HepG2 (cell line): Measurements from ENCODE around the gene SMPD1. TPM values are rescaled to one million over a fixed set of nuclear protein-coding genes. Genes with fewer than 3 reads are reported as not detected.

Experiments
- ATF2 ChIP-seq: sonication (generic); formaldehyde crosslinking; IDR thresholded peaks from 2 replicates; pipeline ENCODE4 v1.4.0; 2020; ENCODE audit warnings: missing genetic modification reagents
- FOXA1 ChIP-seq, 2 experiments: fragments of 450-650 bp in 1 of 2; sonication (generic) in 1 of 2; formaldehyde crosslinking in 1 of 2; IDR thresholded peaks; 2 replicates each; pipeline versions ENCODE4 v1.4.0 to v1.6.1; 2016 to 2020; ENCODE audit warnings: missing genetic modification reagents in 1 of 2
- KDM6A ChIP-seq: IDR thresholded peaks from 2 replicates; pipeline ENCODE4 v1.6.1; 2016; ENCODE audit warnings: low read depth
- KMT2A ChIP-seq: sonication (generic); formaldehyde crosslinking; IDR thresholded peaks from 2 replicates; pipeline ENCODE4 v1.4.0; 2020; ENCODE audit warnings: missing genetic modification reagents
- MIER2 ChIP-seq: IDR thresholded peaks from 2 replicates; pipeline ENCODE4 v1.6.1; 2016; ENCODE audit warnings: missing biosample characterization, missing genetic modification reagents
- MIER3 ChIP-seq: IDR thresholded peaks from 2 replicates; pipeline ENCODE4 v1.6.1; 2016; ENCODE audit warnings: missing compliant biosample characterization, borderline replicate concordance
- NR2F6 ChIP-seq, 2 experiments: IDR thresholded peaks; 2 replicates each; pipeline ENCODE4 v1.6.1; 2016; ENCODE audit warnings: antibody characterized with exemption in 1 of 2, mild to moderate bottlenecking in 1 of 2
- PITX1 ChIP-seq: sonication (generic); formaldehyde crosslinking; IDR thresholded peaks from 2 replicates; pipeline ENCODE4 v1.5.1; 2020; ENCODE audit warnings: mild to moderate bottlenecking, missing genetic modification reagents
- SMARCC2 ChIP-seq: fragments of 450-650 bp; IDR thresholded peaks from 2 replicates; pipeline ENCODE4 v1.6.1; 2017; ENCODE audit warnings: antibody characterized with exemption, mild to moderate bottlenecking
- TBX3 ChIP-seq: fragments of 450-650 bp; IDR thresholded peaks from 2 replicates; pipeline ENCODE4 v1.6.1; 2017; ENCODE audit warnings: antibody characterized with exemption, mild to moderate bottlenecking, inconsistent platforms, borderline replicate concordance
- ZNF124 ChIP-seq: sonication (generic); formaldehyde crosslinking; IDR thresholded peaks from 2 replicates; pipeline ENCODE4 v1.4.0; 2020; ENCODE audit warnings: missing genetic modification reagents
- ZNF501 ChIP-seq: sonication (generic); formaldehyde crosslinking; IDR thresholded peaks from 2 replicates; pipeline ENCODE4 v1.5.1; 2020; ENCODE audit warnings: mild to moderate bottlenecking, moderate library complexity, missing genetic modification reagents
- ZNF512B ChIP-seq: sonication (generic); formaldehyde crosslinking; IDR thresholded peaks from 2 replicates; pipeline ENCODE4 v1.5.1; 2020; ENCODE audit warnings: missing genetic modification reagents, mild to moderate bottlenecking, borderline replicate concordance
- ZNF616 ChIP-seq: sonication (generic); formaldehyde crosslinking; IDR thresholded peaks from 2 replicates; pipeline ENCODE4 v1.5.0; 2020; ENCODE audit warnings: low read depth, mild to moderate bottlenecking, missing genetic modification reagents
- polyA plus RNA-seq, 8 experiments: library from polyadenylated mRNA; depleted of rRNA in 3 of 8; stranded (reverse) in 7 of 8; unstranded in 1 of 8; fragments of >200 nt; fragmentation: Illumina TruSeq in 4 of 8; extraction: Trizol in 4 of 8; gene quantifications; 2 replicates each; pipeline versions ENCODE4 v1.2.1 to v1.2.3, GENCODE V29; 2011 to 2016; ENCODE audit warnings: low read depth in 4 of 8, missing spikeins in 1 of 8, mixed read lengths in 1 of 8; ENCODE audit not compliant: insufficient read depth in 1 of 8
- total RNA-seq, 5 experiments: library from RNA; depleted of rRNA; stranded (reverse); fragments of >200 nt; fragmentation: Illumina TruSeq; extraction: Trizol; gene quantifications; 2 replicates each; pipeline ENCODE4 v1.2.3, GENCODE V29; 2016; ENCODE audit warnings: low read depth in 1 of 5
- TF ChIP-seq, protein P1 (sequence below): sonication (generic); formaldehyde crosslinking; IDR thresholded peaks from 2 replicates; pipeline ENCODE4 v1.4.0; 2020; ENCODE audit warnings: missing genetic modification reagents, borderline replicate concordance
- TF ChIP-seq, protein P2 (sequence below): sonication (generic); formaldehyde crosslinking; IDR thresholded peaks from 2 replicates; pipeline ENCODE4 v1.4.0; 2020; ENCODE audit warnings: missing genetic modification reagents

The SMPD1 gene
- total and polyA plus RNA-seq, 2 of the 13 experiments (the other 11 are each of a cell fraction or from before 2014, with no cell fraction given): 6.3 to 8.4 TPM

DNA sequence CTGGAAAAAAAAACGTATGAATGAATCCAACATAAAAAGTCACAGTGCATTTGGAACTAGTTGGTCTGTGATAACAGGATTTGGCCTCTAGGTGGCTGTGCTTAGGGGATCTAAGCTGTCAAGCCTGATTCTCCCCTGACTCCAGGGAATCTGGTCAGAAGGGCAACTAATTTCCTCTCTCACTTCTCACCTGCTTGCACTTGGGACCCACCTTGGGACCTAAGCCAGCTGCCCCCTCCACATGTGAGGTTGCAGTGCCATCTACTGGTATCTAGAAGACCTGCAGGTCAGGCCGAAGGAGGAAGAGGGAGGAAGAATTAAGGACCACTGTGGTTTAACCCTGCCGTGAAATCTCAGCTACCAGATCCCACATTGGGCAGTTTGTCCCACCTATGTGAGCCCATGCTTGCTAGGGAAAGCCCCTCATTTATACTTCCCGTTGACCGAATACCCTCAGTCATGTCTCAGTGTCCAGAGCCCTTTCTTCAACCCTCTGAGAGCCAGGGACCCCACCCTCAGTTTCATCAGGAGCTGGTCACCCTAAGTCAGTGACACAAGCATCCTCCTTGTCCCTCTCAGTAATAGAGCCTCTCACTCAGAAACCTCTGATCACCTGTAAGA is 36.8 kb upstream of the SMPD1 start (continued):
- TF ChIP-seq, protein P1, sequence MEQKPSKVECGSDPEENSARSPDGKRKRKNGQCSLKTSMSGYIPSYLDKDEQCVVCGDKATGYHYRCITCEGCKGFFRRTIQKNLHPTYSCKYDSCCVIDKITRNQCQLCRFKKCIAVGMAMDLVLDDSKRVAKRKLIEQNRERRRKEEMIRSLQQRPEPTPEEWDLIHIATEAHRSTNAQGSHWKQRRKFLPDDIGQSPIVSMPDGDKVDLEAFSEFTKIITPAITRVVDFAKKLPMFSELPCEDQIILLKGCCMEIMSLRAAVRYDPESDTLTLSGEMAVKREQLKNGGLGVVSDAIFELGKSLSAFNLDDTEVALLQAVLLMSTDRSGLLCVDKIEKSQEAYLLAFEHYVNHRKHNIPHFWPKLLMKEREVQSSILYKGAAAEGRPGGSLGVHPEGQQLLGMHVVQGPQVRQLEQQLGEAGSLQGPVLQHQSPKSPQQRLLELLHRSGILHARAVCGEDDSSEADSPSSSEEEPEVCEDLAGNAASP (CRISPR knock-in tag): peak; percentile 63
- peak; percentile 83 for TF ChIP-seq MIER2
- peak; percentile 92 for TF ChIP-seq TBX3
- peak; percentile 89 for TF ChIP-seq PITX1 (CRISPR knock-in tag)
- peak; percentile 48; the same call in 1 of the 2 replicates for TF ChIP-seq ZNF124 (CRISPR knock-in tag)
- TF ChIP-seq SMARCC2: no peak
- no peak for TF ChIP-seq KDM6A (CRISPR knock-in tag)
- no peak for TF ChIP-seq FOXA1 (IDR thresholded peaks at IDR 0.05)
- 0 out of 2 replicates have a peak, but pooled peaks have one; percentile 9 for TF ChIP-seq FOXA1 (CRISPR knock-in tag; IDR thresholded peaks at IDR 0.05)
- TF ChIP-seq ZNF512B (CRISPR knock-in tag): peak; percentile 72; the same call in 1 of the 2 replicates
- TF ChIP-seq KMT2A (CRISPR knock-in tag): 0 out of 2 replicates have a peak, but pooled peaks have one; percentile 27
- TF ChIP-seq ZNF501 (CRISPR knock-in tag): peak; percentile 33; the same call in 1 of the 2 replicates
- TF ChIP-seq NR2F6 (IDR thresholded peaks at IDR 0.05): peak; percentile 42; the same call in 1 of the 2 replicates
- TF ChIP-seq NR2F6 (CRISPR knock-in tag; IDR thresholded peaks at IDR 0.05): peak; percentile 80
- TF ChIP-seq ZNF616 (CRISPR knock-in tag): peak; percentile 48; the same call in 1 of the 2 replicates
- TF ChIP-seq, protein P2, sequence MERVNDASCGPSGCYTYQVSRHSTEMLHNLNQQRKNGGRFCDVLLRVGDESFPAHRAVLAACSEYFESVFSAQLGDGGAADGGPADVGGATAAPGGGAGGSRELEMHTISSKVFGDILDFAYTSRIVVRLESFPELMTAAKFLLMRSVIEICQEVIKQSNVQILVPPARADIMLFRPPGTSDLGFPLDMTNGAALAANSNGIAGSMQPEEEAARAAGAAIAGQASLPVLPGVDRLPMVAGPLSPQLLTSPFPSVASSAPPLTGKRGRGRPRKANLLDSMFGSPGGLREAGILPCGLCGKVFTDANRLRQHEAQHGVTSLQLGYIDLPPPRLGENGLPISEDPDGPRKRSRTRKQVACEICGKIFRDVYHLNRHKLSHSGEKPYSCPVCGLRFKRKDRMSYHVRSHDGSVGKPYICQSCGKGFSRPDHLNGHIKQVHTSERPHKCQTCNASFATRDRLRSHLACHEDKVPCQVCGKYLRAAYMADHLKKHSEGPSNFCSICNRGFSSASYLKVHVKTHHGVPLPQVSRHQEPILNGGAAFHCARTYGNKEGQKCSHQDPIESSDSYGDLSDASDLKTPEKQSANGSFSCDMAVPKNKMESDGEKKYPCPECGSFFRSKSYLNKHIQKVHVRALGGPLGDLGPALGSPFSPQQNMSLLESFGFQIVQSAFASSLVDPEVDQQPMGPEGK (CRISPR knock-in tag): peak; percentile 69
- TF ChIP-seq MIER3 (CRISPR knock-in tag): peak; percentile 56; the same call in 1 of the 2 replicates
- TF ChIP-seq ATF2 (CRISPR knock-in tag): peak; percentile 16; the same call in 1 of the 2 replicates
